ENCODE data around the gene CD5L.

The CD5L gene

DNA sequence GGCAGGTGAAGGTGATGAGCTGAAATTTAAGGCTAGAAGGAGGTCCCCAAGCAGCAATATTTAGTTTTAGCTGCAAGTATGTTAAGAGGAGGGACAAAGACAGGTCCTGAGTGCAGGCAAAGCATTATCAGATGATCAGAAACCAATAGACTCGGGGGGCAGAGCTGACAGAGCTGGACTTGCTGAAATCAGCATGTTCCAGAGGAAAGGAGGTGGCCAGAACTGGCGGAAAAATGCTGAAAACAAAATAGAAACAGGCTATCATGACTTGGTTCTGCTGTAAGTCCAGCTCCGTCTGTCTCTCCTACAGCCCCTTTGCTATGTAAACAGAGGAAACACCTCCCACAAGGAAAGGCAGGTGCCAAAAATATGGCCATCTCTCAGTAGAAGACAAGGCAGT, at the start of gene CD5L:
Gene CD5L, minus strand, starts transcription at position 101 of the 400 bp plus-strand sequence. CDS start 107 bp downstream, outside the sequence.
- no peak for DNase-seq

DNA sequence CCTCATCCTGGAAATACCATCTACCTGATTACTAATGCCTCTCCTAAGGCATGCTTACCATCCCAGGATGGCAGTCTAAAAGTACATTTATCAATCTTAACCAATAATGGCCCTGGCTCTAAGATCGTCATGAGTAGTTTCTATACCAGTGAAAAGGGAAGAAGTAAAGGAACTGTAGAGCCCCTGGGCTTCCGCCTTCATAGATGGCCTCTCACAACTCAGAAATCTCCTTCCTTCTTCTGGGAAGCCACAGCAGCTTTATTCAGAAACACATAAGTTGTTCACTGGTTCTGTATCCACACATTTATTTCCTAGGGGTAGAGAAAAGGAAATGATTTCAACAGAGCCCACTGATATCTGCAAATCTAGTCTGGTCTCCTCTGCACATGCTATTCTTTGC, 41.0 kb upstream of the CD5L start:
- DNase-seq = no peak

DNA sequence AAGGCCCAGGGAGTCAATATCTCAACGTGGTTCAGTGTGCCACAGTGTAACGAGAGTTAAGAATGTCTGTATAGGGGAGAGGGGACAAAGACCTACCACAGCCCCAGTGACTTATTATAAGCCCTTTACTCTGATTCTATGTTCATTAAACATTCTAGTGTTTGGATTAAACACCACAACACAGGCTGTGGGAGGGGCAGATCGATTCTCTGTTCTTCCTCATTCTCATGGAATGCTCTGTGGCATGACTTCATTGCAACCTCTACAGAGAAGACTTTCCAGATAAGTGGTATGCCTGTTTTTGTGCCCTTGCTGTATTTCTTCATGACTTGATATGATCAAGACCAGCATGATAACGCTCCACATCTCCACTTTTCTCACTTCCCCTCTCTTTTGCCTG, 39.0 kb upstream of the CD5L start:
- DNase-seq = no peak

DNA sequence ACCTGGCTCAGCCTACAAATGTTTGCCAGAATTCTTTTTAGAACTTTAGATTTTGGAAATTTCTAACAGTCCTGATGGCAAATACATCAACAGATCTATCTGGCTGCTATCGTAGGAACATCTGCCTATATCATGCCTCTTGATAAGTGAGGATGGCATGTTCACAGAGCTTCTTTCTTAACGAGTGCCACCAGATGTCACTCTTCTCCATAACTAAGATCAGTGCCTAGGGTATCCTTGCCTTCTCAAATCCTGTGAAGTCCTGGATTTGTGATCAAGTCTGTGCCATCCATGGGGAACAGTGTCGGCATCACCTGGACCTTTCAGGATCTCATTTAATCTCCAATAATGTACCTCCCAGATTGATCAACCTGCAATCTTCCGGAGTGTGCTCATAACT, 36.5 kb upstream of the CD5L start:
- DNase-seq = peak; percentile 1

DNA sequence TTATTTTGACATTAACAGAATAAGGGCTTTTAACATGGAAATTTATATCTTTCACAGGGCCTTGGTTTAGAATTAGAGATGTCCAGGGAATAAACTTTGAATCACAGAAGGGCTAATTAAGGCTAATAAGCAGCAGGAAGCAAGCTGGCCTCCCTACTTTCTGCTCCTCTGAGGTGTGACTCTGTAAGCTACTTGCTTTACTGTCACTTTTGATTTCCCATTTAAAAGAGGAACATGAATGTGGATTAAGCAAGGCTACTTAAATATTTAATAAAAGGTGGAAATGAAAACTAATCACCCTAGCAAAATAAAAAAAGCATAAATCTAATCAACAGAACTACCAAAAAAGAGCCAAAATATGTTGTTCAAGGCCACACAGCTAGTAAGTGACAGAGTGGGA, 28.9 kb upstream of the CD5L start:
- no peak for DNase-seq

DNA sequence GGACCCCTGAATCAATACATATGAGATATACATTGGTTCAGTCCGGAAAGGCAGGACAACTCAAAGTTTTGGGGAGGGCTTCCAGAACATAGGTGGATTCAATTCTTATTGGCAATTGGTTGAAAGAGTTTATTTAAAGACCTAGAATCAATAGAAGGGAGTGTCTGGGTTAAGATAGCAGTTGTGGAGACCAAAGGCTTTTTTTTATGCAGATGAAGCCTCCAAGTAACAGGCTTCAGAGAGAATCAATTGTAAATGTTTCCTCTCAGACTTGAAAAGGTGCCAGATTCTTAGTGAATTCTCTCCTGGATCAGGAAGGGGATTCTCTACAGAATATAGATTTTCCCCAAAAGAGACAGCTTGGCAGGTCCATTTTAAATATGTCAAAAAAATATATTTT, 27.0 kb upstream of the CD5L start:
- DNase-seq = no peak

DNA sequence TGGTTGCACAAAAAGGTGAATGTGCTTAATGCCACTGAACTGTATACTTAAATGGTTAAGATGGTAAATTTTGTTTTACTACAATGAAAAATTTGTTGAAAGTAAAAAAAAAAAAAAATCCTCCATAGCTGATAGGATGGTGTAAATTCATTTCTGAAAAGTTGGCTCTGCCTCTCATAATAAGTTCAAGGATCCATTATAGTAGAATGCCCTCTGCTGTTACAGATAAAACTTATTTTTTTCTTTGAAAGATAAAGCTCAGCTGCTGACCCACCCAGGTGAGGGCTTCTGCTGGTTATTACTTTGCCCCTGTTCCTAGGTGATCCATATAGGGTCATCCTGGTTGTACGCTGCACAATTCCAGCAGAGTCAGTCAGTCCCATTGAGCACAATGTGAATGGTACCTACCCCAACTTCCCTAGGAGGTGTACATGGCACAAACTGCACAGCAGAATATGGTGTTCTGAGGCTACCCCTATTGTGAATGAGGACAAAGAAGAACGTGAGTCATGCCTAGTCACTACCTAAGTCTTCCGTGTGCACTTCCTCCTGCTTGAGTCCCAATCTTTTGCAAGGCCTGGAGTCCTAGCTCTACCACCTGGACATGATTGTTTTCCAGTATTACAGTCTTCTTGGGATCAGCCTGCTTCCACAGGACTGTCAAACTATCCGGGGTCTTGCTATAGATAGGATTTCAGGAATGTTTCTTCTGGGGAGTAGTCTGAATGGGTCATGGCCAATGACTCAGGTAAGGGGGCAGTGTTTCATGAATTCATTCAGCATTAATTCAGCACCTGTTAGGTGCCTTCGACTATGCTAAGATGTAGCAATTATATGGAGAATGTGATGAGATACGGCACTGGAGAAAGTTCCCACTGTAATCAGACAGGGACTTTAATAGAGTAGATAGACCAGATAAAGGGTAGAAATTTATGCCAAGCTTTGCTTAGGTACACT, 20.8 kb upstream of the CD5L start:
- DNase-seq = no peak

DNA sequence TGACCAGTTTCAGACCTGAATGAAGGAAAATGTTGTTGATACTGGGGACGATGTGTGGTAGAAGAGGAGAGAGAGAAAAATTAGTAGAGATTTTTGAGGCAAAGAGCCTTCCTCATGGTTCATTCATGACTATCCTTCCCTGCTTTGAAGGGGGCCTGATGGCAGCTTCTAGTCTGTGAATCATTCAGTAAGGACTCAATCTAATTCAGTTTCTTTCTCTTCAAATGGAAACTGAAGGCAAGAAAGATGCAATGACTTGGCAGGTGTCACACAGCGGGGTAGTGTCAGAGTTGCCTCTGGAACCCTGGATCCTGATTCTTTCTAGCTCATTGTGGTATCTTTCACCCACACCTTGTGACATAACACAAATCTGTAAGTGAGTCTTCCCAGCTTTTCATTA, 14.9 kb upstream of the CD5L start:
- no peak for DNase-seq

DNA sequence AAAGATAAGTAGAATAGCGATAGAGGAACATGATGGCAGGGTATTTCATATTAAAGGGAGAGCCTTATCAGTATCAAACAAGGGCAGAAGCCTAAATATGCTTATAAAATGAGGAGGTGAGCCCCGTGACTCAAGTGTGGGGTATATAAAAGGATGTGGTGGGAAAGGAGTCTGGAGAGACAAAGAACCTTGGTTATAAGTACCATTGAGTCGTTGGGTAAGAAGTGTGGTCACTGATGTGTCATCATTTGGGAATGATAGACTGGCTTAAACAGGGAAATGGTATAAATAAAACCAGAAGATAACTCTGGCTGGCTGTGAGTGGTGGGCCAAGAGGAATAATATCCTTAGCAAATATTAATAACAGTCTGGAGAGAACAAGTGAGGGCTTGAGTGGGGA, 10.9 kb upstream of the CD5L start:
- no peak for DNase-seq

DNA sequence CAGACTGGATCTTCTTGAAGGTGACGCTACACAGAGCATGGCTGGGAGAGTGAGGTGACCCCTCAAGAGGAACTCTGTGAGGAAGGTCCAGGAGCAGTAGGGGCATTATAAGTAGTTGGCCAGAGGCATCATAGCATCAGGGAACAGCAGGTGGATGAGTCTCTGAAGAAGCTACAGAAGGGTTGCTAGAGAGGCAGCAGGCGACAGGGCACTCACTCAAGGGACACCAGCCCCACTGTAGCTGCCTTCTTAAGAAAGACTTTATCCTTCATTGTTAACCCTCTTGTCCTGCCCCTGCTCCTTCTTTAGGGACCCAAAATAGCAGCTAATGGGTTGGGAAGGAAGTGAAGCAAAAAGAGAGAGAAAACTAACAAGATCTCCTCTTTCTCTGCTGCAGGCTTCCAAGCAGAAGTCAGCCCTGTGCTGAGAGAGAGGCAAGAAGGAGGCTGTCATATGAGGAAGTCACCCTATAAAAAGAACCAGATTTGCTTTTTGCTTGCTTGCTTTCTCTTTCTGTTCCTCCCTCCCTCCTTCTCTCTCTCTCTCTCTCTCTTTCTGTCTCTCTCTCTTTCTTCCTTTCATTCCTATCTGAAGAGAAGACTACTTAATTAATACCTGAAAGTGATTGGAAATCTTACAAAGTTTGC, 7.7 kb upstream of the CD5L start:
- DNase-seq = no peak

DNA sequence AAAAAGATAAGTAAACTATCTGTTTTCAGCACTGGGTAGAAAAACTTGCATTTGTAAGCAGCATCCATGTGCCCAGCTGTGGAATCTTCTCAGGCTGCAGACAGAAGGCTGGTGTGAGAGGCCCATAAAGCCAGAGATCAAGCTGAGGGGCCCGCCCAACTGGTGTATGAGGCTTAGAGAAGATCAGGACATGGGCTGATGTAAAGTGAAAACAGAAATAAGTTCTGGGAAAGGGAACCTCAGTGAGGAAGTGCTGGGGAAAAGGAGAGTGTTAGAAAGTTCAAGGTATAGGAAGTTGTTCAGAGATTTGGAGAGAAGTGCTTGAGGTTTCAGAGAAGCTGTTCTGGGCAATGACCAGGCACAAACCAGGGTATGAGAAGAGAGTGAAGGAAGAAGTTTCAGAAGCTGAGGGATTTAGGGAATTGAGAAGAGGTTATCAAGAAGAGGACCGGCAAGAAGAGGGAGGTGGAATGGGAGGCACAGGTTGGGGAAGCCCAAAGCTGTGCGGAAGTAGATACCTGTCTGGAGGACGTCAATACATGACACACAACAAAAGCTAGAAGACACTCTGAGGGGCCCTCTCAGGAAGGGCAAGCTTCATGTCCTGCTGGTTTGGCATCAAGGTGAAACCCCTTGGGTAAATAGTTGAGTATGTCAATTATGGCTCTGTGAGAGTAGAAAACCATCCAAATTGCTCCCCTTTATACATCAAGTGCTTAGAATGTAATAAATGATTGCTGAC, 2.7 kb upstream of the CD5L start:
- DNase-seq = no peak

DNA sequence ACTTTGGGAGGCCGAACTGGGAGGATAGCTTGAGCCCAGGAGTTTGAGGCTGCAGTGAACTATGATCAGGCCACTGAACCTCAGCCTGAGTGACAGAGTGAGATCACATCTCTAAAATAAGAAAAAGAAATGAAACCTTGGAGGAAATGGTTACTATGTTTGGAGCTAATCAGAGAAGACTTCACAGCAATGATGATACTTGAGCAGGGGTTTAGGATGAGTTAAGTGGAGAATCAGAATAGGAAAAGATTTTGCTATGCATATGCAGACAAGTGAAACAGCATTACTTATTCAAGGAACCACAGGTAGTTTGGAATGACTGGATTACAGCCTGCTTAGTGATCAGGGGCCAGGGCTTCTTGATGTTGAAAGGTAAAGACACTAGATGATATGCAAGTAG, 1.3 kb upstream of the CD5L start:
- DNase-seq = no peak

DNA sequence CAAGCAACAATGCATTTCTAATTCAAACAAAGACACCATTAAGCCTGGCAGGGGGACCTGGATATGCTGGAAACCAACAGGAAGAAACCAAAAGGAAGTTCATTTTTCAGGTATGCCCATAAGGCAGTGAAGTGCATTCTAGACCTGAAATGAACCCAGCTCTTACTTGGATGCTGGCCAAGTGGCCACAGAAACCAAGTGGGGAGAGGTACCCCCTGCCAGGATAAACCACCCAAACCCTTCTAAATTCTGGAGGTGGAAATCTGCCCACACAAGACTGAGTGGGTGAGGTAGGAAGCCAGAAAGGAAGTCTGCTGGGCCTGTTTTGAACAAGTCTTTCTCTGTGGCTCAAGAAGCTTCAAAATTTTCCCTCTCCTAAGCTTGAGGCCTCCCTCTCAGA, 2.6 kb downstream of the CD5L start:
- no peak for DNase-seq

DNA sequence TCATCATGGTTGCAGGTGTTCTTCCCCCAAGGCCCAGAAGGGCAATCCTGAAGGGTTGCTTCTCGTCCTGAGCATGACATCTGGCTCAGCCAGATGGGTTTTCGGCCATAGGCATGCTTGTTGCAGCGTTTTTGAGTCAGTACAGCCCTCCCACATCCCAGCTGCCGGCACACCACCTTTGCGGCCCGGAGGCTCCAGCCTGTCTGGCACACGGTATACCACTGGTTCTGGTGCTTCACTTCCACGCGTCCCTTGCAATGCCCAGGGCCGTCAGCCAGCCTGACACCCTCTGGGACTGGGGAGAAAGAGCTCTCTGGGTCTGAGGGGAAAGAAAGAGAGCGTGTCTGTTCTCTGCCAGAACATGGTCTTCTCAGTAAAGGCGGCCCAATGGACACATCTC, 7.2 kb downstream of the CD5L start:
- no peak for DNase-seq

DNA sequence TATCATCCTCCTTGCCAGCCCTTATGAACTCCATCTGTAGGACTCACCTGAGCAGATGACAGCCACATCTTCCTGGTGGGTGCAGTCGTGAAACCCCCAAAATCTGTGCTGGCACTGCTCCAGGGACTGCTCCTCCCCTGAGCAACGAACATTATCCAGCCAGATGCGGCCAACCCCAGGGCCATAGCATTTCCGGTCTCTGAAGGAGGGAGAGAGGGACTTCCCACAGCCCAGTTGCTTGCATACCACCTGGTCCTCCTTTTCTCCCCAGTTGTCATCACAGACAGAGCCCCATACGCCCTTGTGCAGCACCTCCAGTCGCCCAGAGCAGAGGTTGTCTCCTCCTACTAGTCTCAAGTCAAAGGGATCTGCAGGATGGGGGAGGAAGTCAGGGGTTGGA, 8.5 kb downstream of the CD5L start:
- no peak for DNase-seq

DNA sequence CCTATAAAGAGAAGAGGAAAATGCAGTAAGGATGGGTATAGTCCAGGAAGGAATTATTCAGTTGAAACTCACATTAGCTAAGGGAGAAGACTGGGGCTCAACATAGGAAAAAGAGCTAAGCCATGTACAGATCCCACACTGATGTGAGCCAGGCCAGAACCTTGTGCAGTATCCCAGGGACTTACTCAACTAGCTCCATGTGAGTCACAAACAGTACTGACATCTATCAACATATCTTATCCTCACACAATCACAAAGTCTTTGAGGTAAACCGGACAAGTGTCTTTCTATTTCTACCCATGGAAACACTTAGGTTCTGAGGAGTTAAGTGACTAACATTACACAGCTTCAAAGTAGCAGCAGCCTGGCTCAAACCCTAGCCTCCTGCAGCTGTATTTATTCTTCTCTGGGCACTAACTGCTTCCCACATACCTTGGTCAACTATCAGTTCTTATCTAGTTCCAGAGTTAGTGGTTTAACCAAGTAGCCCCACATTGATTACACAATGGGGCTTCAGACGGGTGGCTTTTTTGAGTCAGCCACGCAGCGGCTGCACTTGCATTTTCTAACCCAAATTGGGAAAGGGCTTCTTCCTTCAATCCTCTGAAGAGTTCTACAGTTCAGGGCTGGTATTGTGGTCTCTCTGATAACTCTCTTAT, 9.5 kb downstream of the CD5L start:
- no peak for DNase-seq

DNA sequence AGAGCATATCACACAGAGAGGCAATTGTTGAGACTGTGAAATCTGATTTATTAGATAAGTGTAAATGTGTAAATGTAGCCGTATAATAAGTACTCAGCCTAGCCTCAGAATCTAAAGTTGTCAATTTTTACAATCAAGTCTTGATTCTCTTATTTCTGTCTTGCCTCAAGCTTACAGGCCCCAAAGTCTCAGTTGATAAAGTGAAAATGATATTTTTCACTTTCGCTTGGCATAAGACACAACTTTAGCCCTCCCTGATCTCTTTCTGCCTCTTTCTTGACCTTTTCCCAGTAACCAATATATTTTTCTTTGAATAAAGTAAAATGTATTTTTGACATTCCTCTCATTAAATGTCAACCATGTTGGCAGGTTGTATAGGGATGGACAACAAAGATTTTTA, 10.7 kb downstream of the CD5L start:
- DNase-seq = no peak

DNA sequence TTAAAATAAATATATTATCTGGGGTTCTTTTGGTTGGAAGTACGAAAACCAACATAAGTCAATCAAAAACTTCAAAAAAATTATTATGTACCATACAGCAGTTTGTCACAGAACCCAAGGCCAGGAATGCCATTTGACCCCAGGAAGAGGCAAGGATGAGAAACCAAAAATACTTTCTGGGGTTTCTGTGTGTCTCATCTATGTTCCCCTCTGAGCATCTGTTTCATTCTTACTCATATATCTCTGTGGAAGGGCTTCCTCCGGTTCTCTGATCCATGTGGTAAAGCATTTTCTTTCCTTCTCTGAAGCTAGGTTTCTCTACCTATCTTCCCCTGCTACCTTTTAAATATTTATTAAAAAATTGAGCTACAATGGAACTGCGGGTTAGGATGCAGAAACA, 11.9 kb downstream of the CD5L start:
- DNase-seq = no peak

DNA sequence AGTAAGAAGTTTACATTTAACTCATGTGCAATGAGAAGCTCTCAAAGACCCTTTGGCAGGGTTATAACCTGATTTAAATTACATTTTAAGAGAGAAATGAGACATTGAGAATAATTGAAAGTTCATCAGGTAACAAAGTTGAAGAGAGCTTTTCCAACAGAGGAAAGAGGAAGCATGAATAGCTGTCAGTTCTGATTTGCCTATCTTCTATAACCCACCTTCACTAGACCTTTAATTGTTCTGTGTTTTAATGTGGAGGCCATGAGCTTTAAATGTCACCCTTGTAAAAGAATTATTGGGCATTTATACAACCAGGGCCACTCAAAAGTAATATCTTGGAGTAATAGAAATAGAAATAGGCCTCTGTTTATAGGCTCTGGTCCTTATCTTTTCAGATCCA, 12.4 kb downstream of the CD5L start:
- no peak for DNase-seq

DNA sequence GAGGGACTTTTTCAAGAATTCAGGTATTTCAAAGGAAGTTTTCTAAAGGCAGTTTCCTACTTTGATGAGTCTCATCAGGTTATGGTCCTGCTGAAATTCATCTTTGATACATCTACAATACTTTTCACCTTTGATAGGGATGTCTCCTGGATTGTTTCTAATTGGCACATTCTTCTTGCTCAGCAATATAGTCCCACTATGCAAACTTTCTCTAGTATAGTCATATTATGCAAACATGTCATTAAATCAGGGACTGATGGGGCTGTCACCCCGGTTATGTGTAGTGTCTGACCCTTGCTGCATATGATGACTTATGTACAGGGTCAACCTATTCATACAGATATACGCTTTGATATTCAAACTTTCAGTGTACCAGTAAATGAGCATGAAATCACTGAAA, 21.3 kb downstream of the CD5L start:
- DNase-seq = no peak

DNA sequence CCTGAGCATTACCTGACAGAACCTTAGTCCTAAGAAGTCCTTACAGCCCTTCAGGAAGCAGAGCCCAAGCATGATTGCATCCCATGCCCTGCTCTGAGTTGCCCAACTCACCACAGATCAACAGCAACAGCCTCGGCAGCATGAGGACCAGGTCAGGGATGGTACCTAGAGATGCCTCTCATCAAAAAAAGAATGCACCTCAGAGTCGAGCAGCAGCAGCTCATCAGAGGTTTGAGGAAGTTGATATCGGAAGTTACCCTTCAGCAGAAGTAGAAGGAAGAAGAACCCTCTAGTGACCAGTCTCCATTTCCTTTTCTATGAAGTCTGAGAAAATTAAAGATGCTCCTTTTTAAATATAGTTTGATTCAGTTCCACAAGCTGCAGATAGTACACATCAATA, 21.7 kb downstream of the CD5L start, which contains the start of gene FCRL1:
Gene FCRL1, minus strand, starts transcription at position 225 of the 400 bp plus-strand sequence. Its CDS starts 83 bp downstream, at position 142.
- no peak for DNase-seq

DNA sequence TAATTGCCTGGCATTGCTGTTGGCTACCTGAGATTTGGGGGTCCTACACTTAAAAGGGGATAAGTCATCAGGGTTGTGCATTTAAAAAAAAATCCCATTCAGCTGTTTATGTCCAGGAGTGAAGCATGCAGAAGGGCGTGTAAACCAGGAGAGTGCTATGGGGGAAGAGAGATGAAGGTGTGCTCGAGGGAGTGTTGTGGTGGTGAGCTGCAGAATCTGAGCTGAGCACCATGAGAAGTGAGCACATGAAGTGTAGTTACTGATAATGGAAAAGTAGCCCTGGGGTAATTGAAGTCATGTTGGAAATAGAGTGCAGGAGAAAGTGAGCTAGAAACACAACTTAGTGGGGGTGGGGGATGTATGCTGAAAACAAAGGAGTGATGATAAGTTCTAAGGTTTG, 22.4 kb downstream of the CD5L start:
- DNase-seq = no peak

DNA sequence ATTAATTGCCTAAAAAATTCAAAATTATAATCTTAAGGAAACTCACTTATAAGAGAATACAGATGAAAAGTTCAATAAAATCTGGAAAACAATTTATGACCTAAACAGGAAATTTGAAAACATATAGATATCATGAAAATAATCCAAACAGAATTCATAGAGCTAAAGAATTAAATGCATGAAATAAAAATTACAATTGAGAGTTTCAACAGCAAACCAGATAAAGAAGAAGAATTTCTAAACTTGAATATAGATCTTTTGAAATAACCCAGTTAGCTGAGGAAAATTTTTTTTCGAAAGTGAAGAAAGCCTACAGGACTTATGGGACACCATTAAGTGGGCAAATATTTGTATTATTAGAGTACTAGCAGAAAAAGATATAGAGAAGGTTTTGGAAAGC, 28.3 kb downstream of the CD5L start:
- no peak for DNase-seq
